Sigmoid colon (tissue), 7 donors: Measurements from ENCODE around the gene TMEM145. TPM values are rescaled to one million over a fixed set of nuclear protein-coding genes. Genes with fewer than 3 reads are reported as not detected.

Source experiments
- DNase-seq: peaks from one replicate; pipeline ENCODE4 v3.0.0-alpha.2; 2019
- H3K27ac ChIP-seq, 4 donors: fragments of 200-600 bp; sonication (generic); one replicate each; pipeline ENCODE4 v1.5.1; 2016 to 2019; ENCODE audit warnings: mild to moderate bottlenecking in 1 of 4
- H3K27me3 ChIP-seq, 3 donors: fragments of 200-600 bp; sonication (generic); one replicate each; pipeline ENCODE4 v1.5.1; 2019; ENCODE audit warnings: mild to moderate bottlenecking in 1 of 3
- H3K36me3 ChIP-seq, 4 donors: fragments of 200-600 bp; sonication (generic); one replicate each; pipeline ENCODE4 v1.5.1; 2016 to 2019
- H3K4me1 ChIP-seq, 4 donors: fragments of 200-600 bp; sonication (generic); one replicate each; pipeline ENCODE4 v1.5.1; 2017 to 2019
- H3K4me3 ChIP-seq, 4 donors: fragments of 200-600 bp; sonication (generic); one replicate each; pipeline ENCODE4 v1.5.1; 2017 to 2019; ENCODE audit warnings: mild to moderate bottlenecking in 2 of 4, moderate library complexity in 1 of 4
- H3K9me3 ChIP-seq, 4 donors: fragments of 200-600 bp in 3 of 4; sonication (generic) in 3 of 4; one replicate each; pipeline versions ENCODE4 v1.5.1 to v1.6.1; 2013 to 2019
- CTCF ChIP-seq, 4 experiments: fragments of 450-650 bp in 3 of 4; fragments of 200-600 bp in 1 of 4; IDR thresholded peaks; one replicate each; pipeline ENCODE4 v1.5.1; 2016 to 2019; ENCODE audit warnings: antibody characterized with exemption in 4 of 4, mild to moderate bottlenecking in 3 of 4, moderate library complexity in 2 of 4
- EP300 ChIP-seq, 4 donors: sonication (generic); formaldehyde crosslinking; IDR thresholded peaks; one replicate each; pipeline ENCODE4 v1.6.1; 2017; ENCODE audit warnings: antibody characterized with exemption in 4 of 4
- POLR2A ChIP-seq, 2 donors: fragments of 450-650 bp; IDR thresholded peaks; one replicate each; pipeline ENCODE4 v1.6.1; 2016; ENCODE audit warnings: antibody characterized with exemption in 2 of 2, mild to moderate bottlenecking in 2 of 2, moderate library complexity in 2 of 2
- POLR2AphosphoS5 ChIP-seq, 4 donors: sonication (generic); formaldehyde crosslinking; IDR thresholded peaks; one replicate each; pipeline ENCODE4 v1.6.1; 2017; ENCODE audit warnings: antibody characterized with exemption in 4 of 4
- WGBS, 2 donors: extraction: QIAGEN DNeasy Blood & Tissue Kit; methylation state at CpG; one replicate each; pipeline ENCODE4 v1.1.7; 2013; 5-methylcytosine and 5-hydroxymethylcytosine counted together
- intact Hi-C: fragments of 100-400 bp; cut with DNase I; formaldehyde crosslinking; loops from one replicate; pipeline ENCODE4 v1.15.1; 2023
- polyA plus RNA-seq, 3 donors: library from polyadenylated mRNA; stranded (reverse); fragments of 200-250 nt; gene quantifications; one replicate each; pipeline ENCODE4 v1.2.3, GENCODE V29; 2013
- small RNA-seq, 3 donors: library from RNA; depleted of rRNA; stranded (forward); fragments of <200 nt; gene quantifications; one replicate each; pipeline ENCODE3, GENCODE V24; 2016
- total RNA-seq, 4 donors: library from RNA; depleted of rRNA; stranded (reverse); fragments of >200 nt; gene quantifications; one replicate each; pipeline ENCODE4 v1.1.0, GENCODE V29; 2016
- donor health status: healthy with polysubstance abuse.
- donor health status: Bipolar disorder and iron deficiency.
- donor health status: healthy.

Gene TMEM145
- total and polyA plus RNA-seq, 7 donors: 0.54 to 4.4 (median 0.65) TPM; not detected in 3

GRCh38 chr19:42368765-42369164 is 55.7 kb downstream of the TMEM145 start:
- H3K9me3 ChIP-seq: no peaks in the 10 kb centered on the region
- no peaks in the 10 kb centered on the region for H3K27me3 ChIP-seq
- H3K4me3 ChIP-seq: no peak overlapping the region
- no peak overlapping the region for H3K27ac ChIP-seq
- peaks cover 0 to 18% (median 5%) of the 10 kb centered on the region in 4 donors for H3K4me1 ChIP-seq
- DNase-seq: no peak
- H3K36me3 ChIP-seq: peaks cover 0 to 30% (median 10%) of the 10 kb centered on the region in 4 donors
- WGBS, 2 donors: 93% methylated on average over 15 of the region's 15 CpGs
- TF ChIP-seq POLR2AphosphoS5 (IDR thresholded peaks at IDR 0.05) (no peak), CTCF (IDR thresholded peaks at IDR 0.05) (no peak), EP300 (IDR thresholded peaks at IDR 0.05) (no peak), POLR2A (IDR thresholded peaks at IDR 0.05) (no peak)
- intact Hi-C loops: no loop called here

GRCh38 chr19:42369433-42370067 is 56.4 kb downstream of the TMEM145 start:
- peaks cover 0 to 28% (median 5%) of the 10 kb centered on the region in 4 donors for H3K36me3 ChIP-seq
- intact Hi-C loops: no loop called here

GRCh38 chr19:42370068-42370520 is 57.0 kb downstream of the TMEM145 start:
- peaks cover 4 to 33% (median 5%) of the 10 kb centered on the region in 4 donors for H3K36me3 ChIP-seq

More at GRCh38 chr19:42369433-42370067, 56.4 kb downstream of the TMEM145 start:
- H3K27ac ChIP-seq: no peak overlapping the region
- TF ChIP-seq POLR2A (IDR thresholded peaks at IDR 0.05) (no peak), CTCF (IDR thresholded peaks at IDR 0.05) (no peak), EP300 (IDR thresholded peaks at IDR 0.05) (no peak), POLR2AphosphoS5 (IDR thresholded peaks at IDR 0.05) (no peak)
- no peak for DNase-seq
- 94 to 95% methylated on average over 27 of the region's 27 CpGs for WGBS, 2 donors
- H3K9me3 ChIP-seq: no peaks in the 10 kb centered on the region
- H3K4me3 ChIP-seq: no peak overlapping the region
- H3K27me3 ChIP-seq: no peaks in the 10 kb centered on the region
- peaks cover 0 to 18% (median 5%) of the 10 kb centered on the region in 4 donors for H3K4me1 ChIP-seq

GRCh38 chr19:42370626-42371175 is 57.6 kb downstream of the TMEM145 start:
- DNase-seq: no peak
- Histone ChIP-seq H3K27ac (no peak overlapping the region), H3K4me3 (no peak overlapping the region), H3K4me1 (peaks cover 0 to 9% (median 5%) of the 10 kb centered on the region in 4 donors), H3K27me3 (no peaks in the 10 kb centered on the region), H3K36me3 (peaks cover 4 to 39% (median 8%) of the 10 kb centered on the region in 4 donors), H3K9me3 (no peaks in the 10 kb centered on the region)
- intact Hi-C loops: no loop called here
- WGBS, 2 donors: 78 to 89% methylated on average over 12 of the region's 12 CpGs
- TF ChIP-seq CTCF (IDR thresholded peaks at IDR 0.05) (no peak), POLR2A (IDR thresholded peaks at IDR 0.05) (no peak), EP300 (IDR thresholded peaks at IDR 0.05) (no peak), POLR2AphosphoS5 (IDR thresholded peaks at IDR 0.05) (no peak)

More at GRCh38 chr19:42370068-42370520, 57.0 kb downstream of the TMEM145 start:
- TF ChIP-seq POLR2A (IDR thresholded peaks at IDR 0.05): no peak
- no peak for TF ChIP-seq POLR2AphosphoS5 (IDR thresholded peaks at IDR 0.05)
- TF ChIP-seq CTCF (IDR thresholded peaks at IDR 0.05): no peak
- no peak for TF ChIP-seq EP300 (IDR thresholded peaks at IDR 0.05)
- intact Hi-C loops: no loop called here
- Histone ChIP-seq H3K9me3 (no peaks in the 10 kb centered on the region), H3K4me3 (no peak overlapping the region), H3K27me3 (no peaks in the 10 kb centered on the region), H3K27ac (no peak overlapping the region), H3K4me1 (peaks cover 0 to 12% (median 5%) of the 10 kb centered on the region in 4 donors)
- no peak for DNase-seq
- 40 to 73% methylated on average over 9 of the region's 9 CpGs for WGBS, 2 donors

Small RNAs within 50 kb of the gene (small RNA-seq; reads per million reads assigned to genes)
- 0 reads per million in 3 donors for gene MIR8077

Other genes with a start within 250 kb of the TMEM145 start
- 10 to 100 TPM in 3 of 4 donors, 1 to 10 TPM in 1; 8.4 to 23.3 (median 13.3) TPM for gene GRIK5, start 243.1 kb upstream of the TMEM145 start, total RNA-seq
- gene GRIK5, start 243.1 kb upstream of the TMEM145 start, polyA plus RNA-seq: 1 to 10 TPM in 1 of 3 donors, under 1 TPM in 1, not detected in 1; under 0.01 to 2.7 TPM
- gene ZNF574, start 237.1 kb upstream of the TMEM145 start, total RNA-seq: 10 to 100 TPM; 12.5 to 14.6 (median 13.1) TPM
- 1 to 10 TPM; 3.0 to 9.3 (median 5.5) TPM for gene ZNF574, start 237.1 kb upstream of the TMEM145 start, polyA plus RNA-seq
- gene POU2F2, start 180.9 kb upstream of the TMEM145 start, total RNA-seq: 1 to 10 TPM; 1.2 to 3.0 (median 2.5) TPM
- 10 to 100 TPM in 1 of 3 donors, 1 to 10 TPM in 1, under 1 TPM in 1; 0.60 to 19.0 (median 1.6) TPM for gene POU2F2, start 180.9 kb upstream of the TMEM145 start, polyA plus RNA-seq
- gene DEDD2, start 95.6 kb upstream of the TMEM145 start, total RNA-seq: 10 to 100 TPM; 28.5 to 41.3 (median 36.3) TPM
- gene DEDD2, start 95.6 kb upstream of the TMEM145 start, polyA plus RNA-seq: 10 to 100 TPM; 42.2 to 87.6 (median 49.9) TPM
- gene ZNF526, start 93.0 kb upstream of the TMEM145 start, total RNA-seq: 1 to 10 TPM; 2.2 to 6.1 (median 4.3) TPM
- gene ZNF526, start 93.0 kb upstream of the TMEM145 start, polyA plus RNA-seq: 1 to 10 TPM; 3.0 to 6.8 (median 3.2) TPM
- gene GSK3A, start 70.7 kb upstream of the TMEM145 start, total RNA-seq: 10 to 100 TPM; 17.4 to 28.5 (median 20.5) TPM
- gene GSK3A, start 70.7 kb upstream of the TMEM145 start, polyA plus RNA-seq: 10 to 100 TPM; 31.8 to 49.5 (median 49.0) TPM
- 10 to 100 TPM; 18.9 to 39.3 (median 25.6) TPM for gene ERF, start 58.2 kb upstream of the TMEM145 start, total RNA-seq
- 10 to 100 TPM; 18.6 to 42.8 (median 23.6) TPM for gene ERF, start 58.2 kb upstream of the TMEM145 start, polyA plus RNA-seq
- 10 to 100 TPM; 16.0 to 31.3 (median 24.9) TPM for gene CIC, start 44.1 kb upstream of the TMEM145 start, total RNA-seq
- 10 to 100 TPM in 2 of 3 donors, 1 to 10 TPM in 1; 8.4 to 42.1 (median 17.3) TPM for gene CIC, start 44.1 kb upstream of the TMEM145 start, polyA plus RNA-seq
- not detected for gene PRR19, start 11.2 kb upstream of the TMEM145 start, total RNA-seq
- under 1 TPM in 2 of 3 donors, not detected in 1; 0.69 to 0.79 TPM for gene PRR19, start 11.2 kb upstream of the TMEM145 start, polyA plus RNA-seq
- gene PAFAH1B3, start 10.7 kb upstream of the TMEM145 start, total RNA-seq: 1 to 10 TPM; 5.6 to 8.6 (median 6.0) TPM
- 10 to 100 TPM; 27.0 to 44.3 (median 27.7) TPM for gene PAFAH1B3, start 10.7 kb upstream of the TMEM145 start, polyA plus RNA-seq
- gene MEGF8, start 12.3 kb downstream of the TMEM145 start, total RNA-seq: 10 to 100 TPM in 2 of 4 donors, 1 to 10 TPM in 2; 5.4 to 21.6 (median 9.3) TPM
- gene MEGF8, start 12.3 kb downstream of the TMEM145 start, polyA plus RNA-seq: 10 to 100 TPM in 1 of 3 donors, 1 to 10 TPM in 2; 1.8 to 13.9 (median 2.3) TPM
- not detected for gene CNFN, start 77.0 kb downstream of the TMEM145 start, total RNA-seq
- 10 to 100 TPM in 1 of 3 donors, 1 to 10 TPM in 2; 6.1 to 21.0 (median 9.7) TPM for gene CNFN, start 77.0 kb downstream of the TMEM145 start, polyA plus RNA-seq
- gene LIPE, start 114.1 kb downstream of the TMEM145 start, total RNA-seq: 10 to 100 TPM in 1 of 4 donors, 1 to 10 TPM in 3; 1.6 to 38.5 (median 7.5) TPM
- 10 to 100 TPM in 1 of 3 donors, 1 to 10 TPM in 2; 3.0 to 48.0 (median 3.9) TPM for gene LIPE, start 114.1 kb downstream of the TMEM145 start, polyA plus RNA-seq
- gene CXCL17, start 129.6 kb downstream of the TMEM145 start, total RNA-seq: not detected
- gene CXCL17, start 129.6 kb downstream of the TMEM145 start, polyA plus RNA-seq: 1 to 10 TPM in 1 of 3 donors, under 1 TPM in 1, not detected in 1; 0.90 to 1.2 TPM
- 1 to 10 TPM in 1 of 4 donors, under 1 TPM in 3; 0.55 to 2.4 (median 0.69) TPM for gene CEACAM1, start 215.2 kb downstream of the TMEM145 start, total RNA-seq
- gene CEACAM1, start 215.2 kb downstream of the TMEM145 start, polyA plus RNA-seq: 100 to 1,000 TPM in 2 of 3 donors, 10 to 100 TPM in 1; 51.1 to 444 (median 148) TPM